ENCODE measurements around the gene SH2D5. TPM values are rescaled to one million over a fixed set of nuclear protein-coding genes. Genes with fewer than 3 reads are reported as not detected.

SH2D5 gene
- total RNA-seq, 2 donors from 2014 or later, result 0.15 TPM; not detected in 1

DNA sequence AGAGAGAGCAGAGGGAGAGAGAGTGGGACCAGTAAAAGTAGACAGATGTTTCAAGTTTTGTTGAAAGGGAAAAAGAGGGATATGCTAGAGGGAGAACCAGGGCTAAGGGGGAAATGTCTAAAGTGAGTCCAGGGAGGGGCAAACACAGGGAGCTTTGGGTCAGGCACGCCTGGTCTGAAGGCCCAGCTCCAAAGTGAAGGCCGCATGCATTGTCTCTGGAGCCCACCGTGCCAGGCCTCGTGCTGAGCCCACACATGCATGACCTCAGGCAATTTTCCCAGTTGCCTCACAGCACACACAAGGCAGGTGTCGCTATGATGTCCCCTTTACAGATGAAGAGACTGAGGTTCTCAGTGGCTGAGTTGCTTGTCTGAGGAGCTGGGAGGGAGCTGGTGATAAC lies 30.7 kb downstream of the SH2D5 start:
- ATAC-seq, result no peak
- intact Hi-C loops (cut with DNase I, micrococcal nuclease), result no loop called here
- no peak for DNase-seq

DNA sequence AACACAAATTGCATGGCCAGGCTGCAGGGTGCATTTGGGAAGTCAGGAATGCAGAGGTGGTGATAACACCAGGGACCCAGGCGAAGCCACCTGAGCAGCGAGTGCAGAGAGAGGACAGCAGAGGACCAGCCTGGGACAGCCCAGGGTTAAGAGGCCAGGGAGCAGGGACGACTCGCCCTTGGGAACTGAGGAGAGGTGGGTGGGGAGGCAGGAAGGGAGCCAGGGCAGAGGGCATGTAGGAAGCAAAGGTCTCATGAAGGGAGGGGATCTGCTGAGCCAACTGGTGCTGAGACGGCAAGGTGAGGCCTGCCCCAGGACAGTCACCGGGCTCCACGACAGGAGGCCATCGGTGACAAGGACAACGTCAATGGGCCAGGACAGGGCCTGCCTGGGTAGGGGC lies 31.1 kb downstream of the SH2D5 start:
- ATAC-seq (no peak), DNase-seq (no peak)
- intact Hi-C loops (cut with DNase I, micrococcal nuclease), result no loop called here

GRCh38 chr1:20700636-20701215 lies 31.8 kb downstream of the SH2D5 start:
- no peak for DNase-seq
- intact Hi-C loops (cut with DNase I, micrococcal nuclease), result no loop called here
- ATAC-seq, result no peak

DNA sequence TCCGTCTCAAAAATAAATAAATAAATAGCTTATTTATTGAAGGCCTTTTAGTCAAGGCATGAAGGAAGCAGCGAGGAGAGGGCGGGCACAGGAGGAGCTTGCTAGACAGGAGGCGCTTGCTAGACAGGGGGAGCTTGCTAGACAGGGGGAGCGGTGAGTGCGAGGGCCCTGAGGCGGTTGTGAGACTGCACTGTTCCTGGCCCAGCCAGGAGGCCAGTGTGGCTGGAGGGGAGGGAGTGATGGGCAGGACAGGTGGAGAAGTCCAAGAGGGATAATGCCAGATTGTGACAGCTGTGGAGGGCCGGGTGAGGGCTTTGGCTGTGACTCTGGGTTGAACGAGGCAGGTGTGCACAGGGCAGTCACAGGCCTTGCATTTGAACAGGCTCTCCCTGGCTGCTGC lies 32.9 kb downstream of the SH2D5 start:
- DNase-seq, result no peak
- intact Hi-C loops (cut with DNase I, micrococcal nuclease), result loop anchor here (5.0 kb wide), 2 partner anchors 493 to 498 kb away; no protein-coding TSS in a partner anchor
- no peak for ATAC-seq

GRCh38 chr1:20698195-20698910 lies 34.1 kb downstream of the SH2D5 start:
- ATAC-seq, result no peak
- intact Hi-C loops (cut with DNase I, micrococcal nuclease), result loop anchor here (5.0 kb wide), 2 partner anchors 494 to 499 kb away; no protein-coding TSS in a partner anchor
- DNase-seq, result no peak

- intact Hi-C loops (cut with DNase I, micrococcal nuclease), result loop anchor here (5.0 kb wide), 2 partner anchors 495 to 500 kb away; no protein-coding TSS in a partner anchor
- DNase-seq (no peak), ATAC-seq (no peak)
These were observed 34.9 kb downstream of the SH2D5 start for GRCh38 chr1:20697563-20697962.

GRCh38 chr1:20696397-20697333 lies 35.8 kb downstream of the SH2D5 start:
- peak; percentile 94 for ATAC-seq
- intact Hi-C loops (cut with DNase I, micrococcal nuclease), result loop anchor here (5.0 kb wide), 2 partner anchors 496 to 501 kb away; no protein-coding TSS in a partner anchor
- DNase-seq, result peak; percentile 78 to 87

GRCh38 chr1:20695515-20695914 lies 37.0 kb downstream of the SH2D5 start:
- no peak for DNase-seq
- intact Hi-C loops (cut with DNase I, micrococcal nuclease), result loop anchor here (5.0 kb wide), 2 partner anchors 497 to 502 kb away; no protein-coding TSS in a partner anchor
- no peak for ATAC-seq

- ATAC-seq, result no peak
- no peak for DNase-seq
- intact Hi-C loops (cut with DNase I, micrococcal nuclease), result no loop called here
These were observed 38.9 kb downstream of the SH2D5 start for GRCh38 chr1:20693623-20694022.

DNA sequence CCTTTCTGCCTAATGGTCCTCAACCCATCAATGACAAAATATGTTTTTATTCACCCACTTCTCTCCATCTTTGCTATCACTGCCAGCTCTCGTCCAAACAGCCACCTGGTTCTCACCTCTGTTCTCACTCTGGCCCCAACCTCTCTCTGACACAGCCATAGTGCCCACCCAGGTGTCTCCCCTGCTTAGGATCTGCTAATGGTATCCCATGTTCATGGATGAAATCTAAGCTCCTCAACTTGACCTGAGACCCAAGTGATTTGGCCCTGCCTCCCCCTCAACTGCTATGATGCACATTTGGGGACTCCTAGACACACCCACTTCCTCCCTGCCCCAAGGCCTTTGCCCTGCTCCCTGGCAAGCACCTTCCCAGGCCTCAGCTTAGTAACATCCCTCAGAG lies 40.6 kb downstream of the SH2D5 start:
- intact Hi-C loops (cut with DNase I, micrococcal nuclease), result no loop called here
- ATAC-seq, result no peak
- DNase-seq, result no peak

DNA sequence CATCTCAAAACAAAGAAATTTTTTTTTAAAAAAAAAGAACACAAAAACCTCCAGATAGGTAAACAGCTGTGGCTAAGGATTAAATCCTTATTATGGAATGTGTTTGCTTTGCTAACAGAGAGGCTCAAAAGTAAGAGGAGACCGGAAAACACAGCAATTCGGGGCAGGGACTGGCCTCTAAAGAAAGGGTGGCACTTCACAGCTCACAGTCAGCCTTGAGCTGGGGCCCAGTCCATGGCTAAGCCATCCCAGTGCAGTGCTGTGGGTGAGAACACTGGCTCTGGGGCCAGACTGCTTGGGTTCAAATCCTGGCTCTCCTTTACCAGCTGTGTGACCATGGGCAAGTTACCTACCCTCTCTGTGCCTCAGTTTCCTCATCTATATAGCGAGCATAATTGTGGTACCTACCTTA lies 42.9 kb downstream of the SH2D5 start:
- ATAC-seq (no peak), DNase-seq (no peak)
- intact Hi-C loops (cut with DNase I, micrococcal nuclease), result no loop called here

GRCh38 chr1:20686883-20687725 lies 45.4 kb downstream of the SH2D5 start:
- intact Hi-C loops (cut with DNase I, micrococcal nuclease), result no loop called here
- DNase-seq (no peak), ATAC-seq (no peak)

- no peak for DNase-seq
- no peak for ATAC-seq
- intact Hi-C loops (cut with DNase I, micrococcal nuclease), result no loop called here
These were observed 46.8 kb downstream of the SH2D5 start for GRCh38 chr1:20685741-20686140.

DNA sequence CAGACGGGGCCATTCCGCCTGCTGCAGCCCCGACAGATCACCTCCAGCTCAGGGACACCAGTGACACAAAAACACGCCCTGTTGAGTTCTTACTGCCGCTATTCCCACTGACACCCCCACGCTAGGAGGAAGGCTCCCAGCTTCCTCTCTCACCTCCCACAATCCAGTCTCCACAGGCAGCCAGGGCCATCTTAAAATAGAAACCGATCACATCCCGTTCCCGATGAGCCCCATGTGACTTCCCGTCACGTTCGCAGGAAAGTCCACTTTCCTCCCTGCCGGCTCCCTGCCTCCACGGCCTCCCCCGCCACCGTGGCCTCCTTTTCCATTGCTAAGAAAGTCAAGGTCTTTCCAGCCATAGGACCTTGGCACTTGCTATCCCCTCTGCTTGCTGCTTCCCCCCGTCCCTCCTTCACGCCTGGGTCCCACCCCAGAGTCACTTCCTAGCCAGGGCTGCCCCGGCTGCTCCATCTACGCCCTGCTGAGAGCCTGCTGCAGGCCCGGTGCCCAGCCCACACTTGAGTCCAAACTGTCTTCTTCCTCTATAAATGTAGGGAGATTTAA lies 47.3 kb downstream of the SH2D5 start:
- intact Hi-C loops (cut with DNase I, micrococcal nuclease), result no loop called here
- DNase-seq (no peak), ATAC-seq (no peak)

GRCh38 chr1:20684651-20685050 lies 47.9 kb downstream of the SH2D5 start:
- ATAC-seq, result no peak

DNA sequence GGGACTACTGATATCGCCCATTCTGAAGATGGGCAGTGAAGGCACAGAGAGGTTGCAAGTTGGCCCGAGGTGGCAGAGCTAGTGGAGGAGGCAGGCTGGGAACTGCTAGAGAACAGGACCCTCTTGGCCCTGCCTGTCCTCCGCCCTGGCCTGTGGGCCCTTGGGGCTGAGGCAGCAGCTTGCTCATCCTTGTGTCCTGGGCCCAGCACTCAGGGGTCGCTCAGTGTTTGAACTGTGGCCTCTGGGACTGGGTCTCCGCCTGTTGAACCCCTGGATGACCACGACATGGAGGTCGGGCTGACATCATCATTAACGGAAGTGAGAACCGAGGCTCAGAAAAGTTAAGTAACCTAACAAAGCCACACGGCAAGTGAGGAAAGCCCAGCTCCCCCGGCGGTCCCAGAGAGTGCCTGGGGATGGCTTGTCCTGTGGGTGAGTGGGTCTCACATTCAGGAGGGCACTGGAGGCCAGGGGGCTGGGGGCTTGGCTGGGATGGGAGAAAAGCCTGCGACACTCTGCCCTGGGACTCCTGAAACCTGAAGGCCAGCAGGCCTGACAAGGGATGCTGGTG lies 48.4 kb downstream of the SH2D5 start:
- DNase-seq, result no peak
- intact Hi-C loops (cut with DNase I, micrococcal nuclease), result no loop called here

More at GRCh38 chr1:20684651-20685050, 47.9 kb downstream of the SH2D5 start:
- intact Hi-C loops (cut with DNase I, micrococcal nuclease), result no loop called here
- no peak for DNase-seq

GRCh38 chr1:20683614-20684013 lies 48.9 kb downstream of the SH2D5 start:
- intact Hi-C loops (cut with DNase I, micrococcal nuclease), result no loop called here
- no peak for DNase-seq
- no peak for ATAC-seq

More for the DNA sequence above, 48.4 kb downstream of the SH2D5 start:
- ATAC-seq, result no peak

Data from left colon (tissue), 2 donors.